SK-N-SH (cell line): Measurements from ENCODE around the gene NME9. TPM values are rescaled to one million over a fixed set of nuclear protein-coding genes. Genes with fewer than 3 reads are reported as not detected.

ENCODE experiments used
- CTCF ChIA-PET: fragments of 300-600, 350-600 bp; formaldehyde crosslinking; extraction: SDS; loops from one replicate; lab custom pipeline; 2021; lab: Yijun Ruan, JAX
- POLR2A ChIA-PET: fragments of 350-600 bp; sonication (Branson Sonifier 250); formaldehyde crosslinking; extraction: SDS; loops from one replicate; lab custom pipeline; 2020; ENCODE audit warnings: antibody characterized with exemption, inconsistent platforms; lab: Yijun Ruan, JAX
- DNase-seq: peaks from one replicate; pipeline ENCODE4 v3.0.0; 2012
- H2AFZ ChIP-seq: fragments of 200-600 bp; sonication (generic); 2 replicates; pipeline ENCODE4 v1.8.1; 2016; ENCODE audit warnings: antibody characterized with exemption, mild to moderate bottlenecking, low read depth
- H3F3A ChIP-seq: fragments of 200-600 bp; sonication (generic); replicated peaks from 2 replicates; pipeline ENCODE3; 2016; ENCODE audit warnings: antibody characterized with exemption, mild to moderate bottlenecking; ENCODE audit not compliant: insufficient read depth
- H3K27ac ChIP-seq, 2 experiments: fragments of 200-500 bp in 1 of 2; fragments of 200-600 bp in 1 of 2; sonication (Bioruptor generic) in 1 of 2; sonication (generic), shearing (Covaris generic) in 1 of 2; 2 replicates each; pipeline versions ENCODE4 v1.5.1 to v1.6.1; 2014 to 2016; ENCODE audit warnings: low read depth in 2 of 2, inconsistent platforms in 1 of 2, low read length in 1 of 2, mild to moderate bottlenecking in 1 of 2, mixed read lengths in 1 of 2
- H3K27me3 ChIP-seq: fragments of 200-600 bp; sonication (generic), shearing (Covaris generic); 2 replicates; pipeline ENCODE4 v1.6.1; 2016; ENCODE audit warnings: mixed run types; ENCODE audit not compliant: insufficient read depth
- H3K36me3 ChIP-seq, 2 experiments: fragments of 200-500 bp in 1 of 2; fragments of 200-600 bp in 1 of 2; sonication (Bioruptor generic) in 1 of 2; sonication (generic) in 1 of 2; replicated peaks in 1 of 2; 2 replicates each; pipeline versions ENCODE3 to v1.5.1; 2014 to 2016; ENCODE audit warnings: low read length in 1 of 2, mild to moderate bottlenecking in 1 of 2; ENCODE audit not compliant: insufficient read depth in 2 of 2, control insufficient read depth in 1 of 2
- H3K4me1 ChIP-seq, 2 experiments: fragments of 200-500 bp in 1 of 2; fragments of 200-600 bp in 1 of 2; sonication (Bioruptor generic) in 1 of 2; sonication (generic), shearing (Covaris generic) in 1 of 2; 2 replicates each; pipeline versions ENCODE4 v1.5.1 to v1.6.1; 2014 to 2016; ENCODE audit warnings: low read depth in 1 of 2, low read length in 1 of 2, mixed run types in 1 of 2; ENCODE audit not compliant: insufficient read depth in 2 of 2, control insufficient read depth in 1 of 2
- H3K4me2 ChIP-seq: fragments of 200-600 bp; sonication (generic), shearing (Covaris generic); 2 replicates; pipeline ENCODE4 v1.6.1; 2017; ENCODE audit warnings: mixed run types
- H3K4me3 ChIP-seq, 2 experiments: fragments of 200-500 bp in 1 of 2; fragments of 200-600 bp in 1 of 2; sonication (Bioruptor generic) in 1 of 2; sonication (generic), shearing (Covaris generic) in 1 of 2; 2 replicates each; pipeline versions ENCODE4 v1.5.1 to v1.8.1; 2014 to 2016; ENCODE audit warnings: low read depth in 2 of 2, inconsistent platforms in 1 of 2, low read length in 1 of 2, mild to moderate bottlenecking in 1 of 2, mixed read lengths in 1 of 2, moderate library complexity in 1 of 2
- H3K79me2 ChIP-seq: fragments of 200-600 bp; sonication (generic); 2 replicates; pipeline ENCODE4 v1.8.1; 2017; ENCODE audit warnings: mild to moderate bottlenecking; ENCODE audit not compliant: insufficient read depth
- H3K9ac ChIP-seq: fragments of 200-600 bp; sonication (generic); 2 replicates; pipeline ENCODE4 v1.6.1; 2017; ENCODE audit warnings: mixed run types
- H3K9me2 ChIP-seq: fragments of 200-600 bp; sonication (generic); 2 replicates; pipeline ENCODE4 v1.6.1; 2017; ENCODE audit warnings: mixed run types
- H3K9me3 ChIP-seq: fragments of 200-600 bp; sonication (generic); 2 replicates; pipeline ENCODE4 v1.6.1; 2017; ENCODE audit warnings: mixed run types, mild to moderate bottlenecking, moderate library complexity
- H4K20me1 ChIP-seq: fragments of 200-600 bp; sonication (generic); 2 replicates; pipeline ENCODE4 v1.6.1; 2017; ENCODE audit warnings: mild to moderate bottlenecking, mixed run types; ENCODE audit not compliant: insufficient read depth
- CHD2 ChIP-seq: fragments of 150-350 bp; IDR thresholded peaks from 2 replicates; pipeline ENCODE4 v1.6.1; 2018; ENCODE audit warnings: low read length; ENCODE audit not compliant: partially characterized antibody
- ELF1 ChIP-seq: IDR thresholded peaks from 2 replicates; pipeline ENCODE4 v1.4.0; 2012
- EZH2phosphoT487 ChIP-seq: fragments of 200-600 bp; sonication (generic); IDR thresholded peaks from 2 replicates; pipeline ENCODE4 v1.6.1; 2017; ENCODE audit warnings: low read depth, mixed run types, mild to moderate bottlenecking, antibody characterized with exemption, moderate library complexity, borderline replicate concordance
- FOXM1 ChIP-seq: IDR thresholded peaks from 2 replicates; pipeline ENCODE4 v1.4.0; 2012; ENCODE audit warnings: low read depth, mild to moderate bottlenecking
- GATA2 ChIP-seq: sonication (generic); formaldehyde crosslinking; IDR thresholded peaks from 2 replicates; pipeline ENCODE4 v1.5.0; 2020; ENCODE audit warnings: mild to moderate bottlenecking, missing genetic modification reagents
- JUND ChIP-seq: IDR thresholded peaks from 2 replicates; pipeline ENCODE4 v1.4.0; 2012
- MXI1 ChIP-seq: IDR thresholded peaks from 2 replicates; pipeline ENCODE4 v1.6.1; 2012; ENCODE audit warnings: mild to moderate bottlenecking, low read depth, low read length, improper control_type of control experiment
- NFIC ChIP-seq: IDR thresholded peaks from 2 replicates; pipeline ENCODE4 v1.4.0; 2012; ENCODE audit warnings: borderline replicate concordance
- NRF1 ChIP-seq: IDR thresholded peaks from 2 replicates; pipeline ENCODE4 v1.6.1; 2012; ENCODE audit warnings: low read depth, mild to moderate bottlenecking, low read length
- SMC3 ChIP-seq: IDR thresholded peaks from 2 replicates; pipeline ENCODE4 v1.6.1; 2012; ENCODE audit warnings: low read depth, low read length, improper control_type of control experiment
- TAF1 ChIP-seq: IDR thresholded peaks from 2 replicates; pipeline ENCODE4 v1.6.1; 2012; ENCODE audit warnings: low read depth, mild to moderate bottlenecking, low read length, moderate library complexity, borderline replicate concordance
- TEAD4 ChIP-seq: IDR thresholded peaks from 2 replicates; pipeline ENCODE4 v1.4.0; 2012; ENCODE audit warnings: mild to moderate bottlenecking, borderline replicate concordance; ENCODE audit not compliant: insufficient read depth
- YY1 ChIP-seq: IDR thresholded peaks from 2 replicates; pipeline ENCODE4 v1.4.0; 2012; ENCODE audit warnings: low read depth, mild to moderate bottlenecking
- WGBS: methylation state at CpG from one replicate; pipeline ENCODE4 v1.1.6; 2017; ENCODE audit warnings: low lambda C conversion rate; 5-methylcytosine and 5-hydroxymethylcytosine counted together
- polyA plus RNA-seq, 3 experiments: library from polyadenylated mRNA; depleted of rRNA; stranded (reverse); fragments of >200 nt; gene quantifications; 2 replicates each; pipeline ENCODE4 v1.2.3, GENCODE V29; 2012
- TF ChIP-seq, protein P1 (sequence below): IDR thresholded peaks from 2 replicates; pipeline ENCODE4 v1.4.0; 2012; ENCODE audit warnings: low read depth, borderline replicate concordance
- TF ChIP-seq, protein P2 (sequence below): IDR thresholded peaks from 2 replicates; pipeline ENCODE4 v1.4.0; 2012; ENCODE audit warnings: low read depth, borderline replicate concordance
- TF ChIP-seq, protein P3 (sequence below): fragments of 200-600 bp; sonication (generic); IDR thresholded peaks from 2 replicates; pipeline ENCODE4 v1.6.1; 2017; ENCODE audit warnings: antibody characterized with exemption, mild to moderate bottlenecking, moderate library complexity
- TF ChIP-seq, protein P4 (sequence below): fragments of 150-350 bp; IDR thresholded peaks from 2 replicates; pipeline ENCODE4 v1.6.1; 2017; ENCODE audit warnings: antibody characterized with exemption, low read length, low read depth, borderline replicate concordance
- TF ChIP-seq, protein P5 (sequence below): fragments of 150-350 bp; IDR thresholded peaks from 2 replicates; pipeline ENCODE4 v1.6.1; 2016; ENCODE audit warnings: mild to moderate bottlenecking, low read depth, low read length

The NME9 gene
- polyA plus RNA-seq, 1 of the 3 experiments (the other 2 are of a cell fraction) = 0.43 TPM

DNA sequence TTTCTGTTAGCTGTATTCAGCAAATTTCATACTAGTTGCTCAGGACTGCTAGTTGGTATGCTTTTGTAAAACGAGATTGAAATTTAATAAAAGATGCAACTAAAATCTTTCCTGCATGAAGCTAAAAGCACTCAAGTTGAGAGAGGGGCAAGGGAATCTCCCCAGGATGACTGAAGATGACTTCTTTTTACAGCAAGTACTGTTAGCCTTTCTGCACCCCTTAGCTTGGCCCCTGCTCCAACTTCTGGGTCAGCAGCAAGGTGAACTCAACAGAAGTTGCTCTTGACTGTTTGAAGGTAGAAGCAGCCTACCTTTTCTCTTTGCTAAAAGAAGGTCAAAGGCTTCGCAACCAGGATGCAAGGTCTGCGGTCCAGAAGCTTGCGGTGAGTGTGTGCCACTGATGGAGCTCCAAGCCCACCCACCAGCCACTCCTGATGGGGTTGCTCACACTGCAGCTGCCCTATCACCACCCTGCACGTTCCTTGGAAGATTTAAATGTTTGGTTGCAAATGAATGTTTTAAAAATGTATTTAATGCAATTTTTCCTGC is 32.5 kb downstream of the NME9 start:
- Histone ChIP-seq H3K4me2 (no peak overlapping the region), H3K4me1 (no peaks in the 10 kb centered on the region; a peak in 1 of 4 replicates), H3K27me3 (no peaks in the 10 kb centered on the region), H2AFZ (no peak overlapping the region), H3K9me3 (no peaks in the 10 kb centered on the region), H3K9ac (no peak overlapping the region), H3K36me3 (peaks cover 15 to 52% of the 10 kb centered on the region in 2 experiments), H3K4me3 (no peak overlapping the region), H3K79me2 (no peaks in the 10 kb centered on the region), H3K27ac (no peak overlapping the region), H3K9me2 (no peaks in the 10 kb centered on the region), H3F3A (no peaks in the 10 kb centered on the region), H4K20me1 (no peaks in the 10 kb centered on the region)
- DNase-seq = no peak
- POLR2A ChIA-PET = no interaction called here
- CTCF ChIA-PET = no interaction called here
- TF ChIP-seq JUND (no peak), TAF1 (no peak), CHD2 (no peak), EZH2phosphoT487 (no peak), FOXM1 (no peak), YY1 (no peak), GATA2 (CRISPR knock-in tag) (no peak), MXI1 (no peak), ELF1 (no peak), SMC3 (no peak), NFIC (no peak), TEAD4 (no peak), NRF1 (no peak)
- TF ChIP-seq, protein P1, sequence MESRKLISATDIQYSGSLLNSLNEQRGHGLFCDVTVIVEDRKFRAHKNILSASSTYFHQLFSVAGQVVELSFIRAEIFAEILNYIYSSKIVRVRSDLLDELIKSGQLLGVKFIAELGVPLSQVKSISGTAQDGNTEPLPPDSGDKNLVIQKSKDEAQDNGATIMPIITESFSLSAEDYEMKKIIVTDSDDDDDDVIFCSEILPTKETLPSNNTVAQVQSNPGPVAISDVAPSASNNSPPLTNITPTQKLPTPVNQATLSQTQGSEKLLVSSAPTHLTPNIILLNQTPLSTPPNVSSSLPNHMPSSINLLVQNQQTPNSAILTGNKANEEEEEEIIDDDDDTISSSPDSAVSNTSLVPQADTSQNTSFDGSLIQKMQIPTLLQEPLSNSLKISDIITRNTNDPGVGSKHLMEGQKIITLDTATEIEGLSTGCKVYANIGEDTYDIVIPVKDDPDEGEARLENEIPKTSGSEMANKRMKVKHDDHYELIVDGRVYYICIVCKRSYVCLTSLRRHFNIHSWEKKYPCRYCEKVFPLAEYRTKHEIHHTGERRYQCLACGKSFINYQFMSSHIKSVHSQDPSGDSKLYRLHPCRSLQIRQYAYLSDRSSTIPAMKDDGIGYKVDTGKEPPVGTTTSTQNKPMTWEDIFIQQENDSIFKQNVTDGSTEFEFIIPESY = no peak
- TF ChIP-seq, protein P2, sequence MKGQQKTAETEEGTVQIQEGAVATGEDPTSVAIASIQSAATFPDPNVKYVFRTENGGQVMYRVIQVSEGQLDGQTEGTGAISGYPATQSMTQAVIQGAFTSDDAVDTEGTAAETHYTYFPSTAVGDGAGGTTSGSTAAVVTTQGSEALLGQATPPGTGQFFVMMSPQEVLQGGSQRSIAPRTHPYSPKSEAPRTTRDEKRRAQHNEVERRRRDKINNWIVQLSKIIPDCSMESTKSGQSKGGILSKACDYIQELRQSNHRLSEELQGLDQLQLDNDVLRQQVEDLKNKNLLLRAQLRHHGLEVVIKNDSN = no peak
- TF ChIP-seq, protein P3, sequence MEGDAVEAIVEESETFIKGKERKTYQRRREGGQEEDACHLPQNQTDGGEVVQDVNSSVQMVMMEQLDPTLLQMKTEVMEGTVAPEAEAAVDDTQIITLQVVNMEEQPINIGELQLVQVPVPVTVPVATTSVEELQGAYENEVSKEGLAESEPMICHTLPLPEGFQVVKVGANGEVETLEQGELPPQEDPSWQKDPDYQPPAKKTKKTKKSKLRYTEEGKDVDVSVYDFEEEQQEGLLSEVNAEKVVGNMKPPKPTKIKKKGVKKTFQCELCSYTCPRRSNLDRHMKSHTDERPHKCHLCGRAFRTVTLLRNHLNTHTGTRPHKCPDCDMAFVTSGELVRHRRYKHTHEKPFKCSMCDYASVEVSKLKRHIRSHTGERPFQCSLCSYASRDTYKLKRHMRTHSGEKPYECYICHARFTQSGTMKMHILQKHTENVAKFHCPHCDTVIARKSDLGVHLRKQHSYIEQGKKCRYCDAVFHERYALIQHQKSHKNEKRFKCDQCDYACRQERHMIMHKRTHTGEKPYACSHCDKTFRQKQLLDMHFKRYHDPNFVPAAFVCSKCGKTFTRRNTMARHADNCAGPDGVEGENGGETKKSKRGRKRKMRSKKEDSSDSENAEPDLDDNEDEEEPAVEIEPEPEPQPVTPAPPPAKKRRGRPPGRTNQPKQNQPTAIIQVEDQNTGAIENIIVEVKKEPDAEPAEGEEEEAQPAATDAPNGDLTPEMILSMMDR = no peak
- TF ChIP-seq, protein P4, sequence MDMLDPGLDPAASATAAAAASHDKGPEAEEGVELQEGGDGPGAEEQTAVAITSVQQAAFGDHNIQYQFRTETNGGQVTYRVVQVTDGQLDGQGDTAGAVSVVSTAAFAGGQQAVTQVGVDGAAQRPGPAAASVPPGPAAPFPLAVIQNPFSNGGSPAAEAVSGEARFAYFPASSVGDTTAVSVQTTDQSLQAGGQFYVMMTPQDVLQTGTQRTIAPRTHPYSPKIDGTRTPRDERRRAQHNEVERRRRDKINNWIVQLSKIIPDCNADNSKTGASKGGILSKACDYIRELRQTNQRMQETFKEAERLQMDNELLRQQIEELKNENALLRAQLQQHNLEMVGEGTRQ = no peak
- TF ChIP-seq, protein P5, sequence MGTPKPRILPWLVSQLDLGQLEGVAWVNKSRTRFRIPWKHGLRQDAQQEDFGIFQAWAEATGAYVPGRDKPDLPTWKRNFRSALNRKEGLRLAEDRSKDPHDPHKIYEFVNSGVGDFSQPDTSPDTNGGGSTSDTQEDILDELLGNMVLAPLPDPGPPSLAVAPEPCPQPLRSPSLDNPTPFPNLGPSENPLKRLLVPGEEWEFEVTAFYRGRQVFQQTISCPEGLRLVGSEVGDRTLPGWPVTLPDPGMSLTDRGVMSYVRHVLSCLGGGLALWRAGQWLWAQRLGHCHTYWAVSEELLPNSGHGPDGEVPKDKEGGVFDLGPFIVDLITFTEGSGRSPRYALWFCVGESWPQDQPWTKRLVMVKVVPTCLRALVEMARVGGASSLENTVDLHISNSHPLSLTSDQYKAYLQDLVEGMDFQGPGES = no peak
- 92% methylated on average over 5 of the region's 5 CpGs for WGBS
